Thyroid gland (tissue), 4 donors: ENCODE data around the gene KLF6. TPM values are rescaled to one million over a fixed set of nuclear protein-coding genes. Genes with fewer than 3 reads are reported as not detected.

Experiments
- DNase-seq, 2 donors: peaks; one replicate each; pipeline ENCODE4 v3.0.0-alpha.2; 2019
- H3K27ac ChIP-seq, 3 donors: fragments of 200-600 bp; sonication (generic); 1 replicate in 2 of 3; 2 replicates in 1 of 3; pipeline ENCODE4 v1.5.1; 2016 to 2019; ENCODE audit warnings: mild to moderate bottlenecking in 1 of 3, moderate library complexity in 1 of 3
- H3K27me3 ChIP-seq: fragments of 200-600 bp; sonication (generic); one replicate; pipeline ENCODE4 v1.5.1; 2019
- H3K36me3 ChIP-seq, 2 donors: fragments of 200-600 bp; sonication (generic); one replicate each; pipeline ENCODE4 v1.5.1; 2016 to 2019
- H3K4me1 ChIP-seq, 2 donors: fragments of 200-600 bp; sonication (generic); one replicate each; pipeline ENCODE4 v1.5.1; 2017 to 2019
- H3K4me3 ChIP-seq, 3 donors: fragments of 200-600 bp; sonication (generic); replicated peaks in 1 of 3; 1 replicate in 2 of 3; 2 replicates in 1 of 3; pipeline ENCODE4 v1.5.1; 2016; ENCODE audit warnings: mild to moderate bottlenecking in 1 of 3
- H3K9me3 ChIP-seq: fragments of 200-600 bp; sonication (generic); one replicate; pipeline ENCODE4 v1.5.1; 2017
- CTCF ChIP-seq, 6 experiments: fragments of 200-600 bp in 3 of 6; fragments of 450-650 bp in 3 of 6; sonication (generic) in 3 of 6; IDR thresholded peaks; one replicate each; pipeline ENCODE4 v1.5.1; 2016 to 2019; ENCODE audit warnings: antibody characterized with exemption in 6 of 6, mild to moderate bottlenecking in 2 of 6, inconsistent platforms in 1 of 6, moderate library complexity in 1 of 6
- POLR2A ChIP-seq, 2 donors: fragments of 450-650 bp; IDR thresholded peaks; one replicate each; pipeline ENCODE4 v1.6.1; 2017; ENCODE audit warnings: antibody characterized with exemption in 2 of 2, mild to moderate bottlenecking in 2 of 2, moderate library complexity in 1 of 2
- WGBS, 2 donors: methylation state at CpG; one replicate each; pipeline ENCODE4 v1.1.5; 2017; 5-methylcytosine and 5-hydroxymethylcytosine counted together
- intact Hi-C: fragments of 100-400 bp; cut with DNase I; formaldehyde crosslinking; loops from one replicate; pipeline ENCODE4 v1.15.1; 2023
- total RNA-seq, 4 donors: library from RNA; depleted of rRNA; stranded (reverse); fragments of >200 nt; gene quantifications; one replicate each; pipeline ENCODE4 v1.2.3, GENCODE V29; 2016

KLF6 gene
- total RNA-seq, 4 donors from 2014 or later: 50.4 to 166 (median 103) TPM

- no peak for DNase-seq
- no peaks in the 10 kb centered on the region for H3K9me3 ChIP-seq
- H3K36me3 ChIP-seq: no peaks in the 10 kb centered on the region
- H3K27me3 ChIP-seq: no peaks in the 10 kb centered on the region
- intact Hi-C loops: no loop called here
- peaks cover 0 to 5% of the 10 kb centered on the region in 2 donors for H3K4me1 ChIP-seq
- no peak overlapping the region for H3K27ac ChIP-seq
- WGBS, 2 donors: 80 to 98% methylated on average over 5 to 6 of the region's 6 CpGs
- no peak overlapping the region for H3K4me3 ChIP-seq
- TF ChIP-seq POLR2A (IDR thresholded peaks at IDR 0.05) (no peak), CTCF (IDR thresholded peaks at IDR 0.05) (no peak)
Observed at GRCh38 chr10:3790858-3791257, 5.8 kb upstream of the KLF6 start.

GRCh38 chr10:3790272-3790671, 5.3 kb upstream of the KLF6 start:
- Histone ChIP-seq H3K4me3 (no peak overlapping the region), H3K27me3 (no peaks in the 10 kb centered on the region), H3K36me3 (no peaks in the 10 kb centered on the region), H3K27ac (no peak overlapping the region), H3K9me3 (no peaks in the 10 kb centered on the region), H3K4me1 (peaks cover 0 to 5% of the 10 kb centered on the region in 2 donors)
- TF ChIP-seq POLR2A (IDR thresholded peaks at IDR 0.05) (no peak), CTCF (IDR thresholded peaks at IDR 0.05) (no peak)
- intact Hi-C loops: no loop called here
- 100% methylated on average over 1 of the region's 1 CpG for WGBS, 2 donors
- DNase-seq: no peak

GRCh38 chr10:3789621-3790020, 4.6 kb upstream of the KLF6 start:
- Histone ChIP-seq H3K4me1 (peaks cover 0 to 5% of the 10 kb centered on the region in 2 donors), H3K9me3 (no peaks in the 10 kb centered on the region), H3K27me3 (no peaks in the 10 kb centered on the region), H3K36me3 (no peaks in the 10 kb centered on the region), H3K4me3 (no peak overlapping the region), H3K27ac (no peak overlapping the region)
- TF ChIP-seq POLR2A (IDR thresholded peaks at IDR 0.05) (no peak), CTCF (IDR thresholded peaks at IDR 0.05) (no peak)
- intact Hi-C loops: loop anchor here (10.0 kb wide), 3 partner anchors 65 to 875 kb away; no protein-coding TSS in a partner anchor
- 97% methylated on average over 2 of the region's 2 CpGs for WGBS, 2 donors
- no peak for DNase-seq

GRCh38 chr10:3787816-3788215, 2.8 kb upstream of the KLF6 start:
- Histone ChIP-seq H3K4me1 (peaks cover 0 to 5% of the 10 kb centered on the region in 2 donors), H3K9me3 (no peaks in the 10 kb centered on the region), H3K4me3 (no peak overlapping the region), H3K36me3 (no peaks in the 10 kb centered on the region), H3K27me3 (no peaks in the 10 kb centered on the region), H3K27ac (peak overlapping the region in 1 of 3 donors; percentile 100)
- intact Hi-C loops: loop anchor here (10.0 kb wide), 3 partner anchors 67 to 877 kb away; no protein-coding TSS in a partner anchor
- no peak for DNase-seq
- TF ChIP-seq POLR2A (IDR thresholded peaks at IDR 0.05) (no peak), CTCF (IDR thresholded peaks at IDR 0.05) (no peak)
- WGBS, 2 donors: 80 to 82% methylated on average over 9 of the region's 9 CpGs

- peak overlapping the region in 2 of 3 donors; percentile 100 for H3K27ac ChIP-seq
- intact Hi-C loops: loop anchor here (10.0 kb wide), 3 partner anchors 68 to 878 kb away; no protein-coding TSS in a partner anchor
Observed at GRCh38 chr10:3787016-3787400, 2.0 kb upstream of the KLF6 start.

More at GRCh38 chr10:3787016-3787400, 2.0 kb upstream of the KLF6 start:
- TF ChIP-seq POLR2A (IDR thresholded peaks at IDR 0.05) (no peak), CTCF (IDR thresholded peaks at IDR 0.05) (no peak)
- peaks cover 0 to under 1% of the 10 kb centered on the region in 2 donors for H3K36me3 ChIP-seq
- H3K4me1 ChIP-seq: peaks cover 5% of the 10 kb centered on the region in 2 donors
- DNase-seq: no peak
- H3K4me3 ChIP-seq: no peak overlapping the region
- H3K27me3 ChIP-seq: no peaks in the 10 kb centered on the region
- no peaks in the 10 kb centered on the region for H3K9me3 ChIP-seq
- WGBS, 2 donors: 95 to 97% methylated on average over 3 of the region's 3 CpGs
